ENCODE results near the gene UBASH3B.
"Not testable (repeated sequence)": the region's sequence is repeated elsewhere in the genome, so short reads cannot be mapped to it uniquely, and the experiment has no call there.

The UBASH3B gene

GRCh38 chr11:122723576-122723975 is 68.1 kb downstream of the UBASH3B start:
- no peak overlapping the region for H3K4me3 ChIP-seq (ENCODE audit: low read depth, low read length)
- no peak for TF ChIP-seq CTCF (IDR thresholded peaks at IDR 0.05; ENCODE audit: low read depth, low read length)

DNA sequence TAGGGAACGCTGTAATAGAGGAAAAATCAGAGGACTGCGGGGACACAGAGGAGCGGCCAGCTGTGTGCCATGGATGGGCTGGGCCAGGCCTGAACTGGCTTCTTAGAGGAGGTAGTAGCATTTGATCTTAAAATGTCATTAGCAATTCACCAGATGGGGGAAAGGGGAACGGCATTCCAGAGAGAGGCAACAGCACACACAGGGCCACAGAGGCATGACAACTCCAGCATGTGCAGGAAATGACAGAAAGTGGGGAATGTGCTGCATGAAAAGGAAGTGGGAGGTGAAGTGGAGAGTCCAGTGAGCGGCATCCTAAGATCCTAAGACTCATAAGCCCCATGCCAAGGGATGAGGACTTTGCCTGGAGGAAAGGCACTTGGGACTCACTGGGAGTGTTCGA is 69.0 kb downstream of the UBASH3B start:
- no peak for TF ChIP-seq CTCF (IDR thresholded peaks at IDR 0.05; ENCODE audit: low read depth, low read length)
- no peak overlapping the region for H3K4me3 ChIP-seq (ENCODE audit: low read depth, low read length)

DNA sequence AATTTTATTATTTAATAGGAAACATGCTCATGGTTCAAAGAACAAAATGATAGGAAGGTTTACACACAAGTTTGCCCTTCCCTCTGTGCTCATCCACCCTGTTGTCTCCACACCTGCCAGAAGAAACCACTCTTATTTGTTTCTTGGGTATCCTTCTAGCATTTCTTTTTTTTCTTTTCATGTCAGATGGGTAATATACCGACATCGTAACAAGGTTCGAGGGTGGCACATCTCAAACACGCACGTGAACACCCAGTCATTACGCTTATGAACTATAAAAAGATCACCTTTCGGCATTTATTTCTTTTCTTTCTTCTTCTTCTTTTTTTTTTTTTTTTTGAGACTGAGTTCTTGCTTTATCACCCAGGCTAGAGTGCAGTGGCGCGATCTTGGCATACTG is 70.5 kb downstream of the UBASH3B start:
- no peak for TF ChIP-seq CTCF (IDR thresholded peaks at IDR 0.05; ENCODE audit: low read depth, low read length)
- H3K4me3 ChIP-seq (ENCODE audit: low read depth, low read length) = no peak overlapping the region

DNA sequence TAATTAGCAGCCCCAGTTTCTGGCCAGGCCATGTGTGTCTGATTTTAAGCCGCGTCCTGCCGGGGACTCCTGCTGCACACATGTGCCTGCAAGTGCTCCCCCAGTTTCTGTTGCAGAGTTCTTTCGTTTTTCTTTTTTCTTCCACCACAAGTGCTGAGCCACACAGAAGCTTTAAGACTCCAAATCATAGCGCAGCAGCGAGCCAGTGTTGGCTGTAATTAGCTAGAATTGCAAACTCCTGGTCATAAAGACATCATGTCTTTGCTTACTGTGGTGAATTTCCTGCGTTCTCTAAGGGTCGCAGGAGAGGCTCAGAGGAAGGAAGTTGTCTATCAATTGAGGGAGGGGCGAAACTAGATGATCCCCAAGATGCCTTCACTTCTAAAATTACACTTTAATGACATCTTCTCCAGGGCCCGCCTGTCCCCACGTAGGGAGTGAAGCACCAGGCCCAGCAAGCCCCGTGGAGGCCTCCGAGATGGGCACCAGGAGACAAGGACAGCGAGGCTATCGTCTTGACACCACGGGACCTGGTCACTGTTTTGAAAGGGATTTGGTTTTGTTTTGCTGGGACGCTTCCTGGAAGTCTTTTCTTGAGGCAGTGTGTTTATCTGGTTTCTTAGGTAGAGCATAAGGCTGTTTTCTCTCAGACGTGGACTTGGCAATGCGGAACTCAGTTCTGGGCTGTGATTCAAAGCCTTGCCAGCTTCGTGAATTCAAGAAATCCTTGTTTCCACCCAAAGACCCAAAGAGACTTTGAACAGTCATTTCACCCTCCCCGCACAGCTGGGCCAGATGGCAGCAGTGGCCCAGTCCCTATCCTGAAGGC is 71.8 kb downstream of the UBASH3B start:
- no peak overlapping the region for H3K4me3 ChIP-seq (ENCODE audit: low read depth, low read length)
- TF ChIP-seq CTCF (IDR thresholded peaks at IDR 0.05; ENCODE audit: low read depth, low read length) = no peak

DNA sequence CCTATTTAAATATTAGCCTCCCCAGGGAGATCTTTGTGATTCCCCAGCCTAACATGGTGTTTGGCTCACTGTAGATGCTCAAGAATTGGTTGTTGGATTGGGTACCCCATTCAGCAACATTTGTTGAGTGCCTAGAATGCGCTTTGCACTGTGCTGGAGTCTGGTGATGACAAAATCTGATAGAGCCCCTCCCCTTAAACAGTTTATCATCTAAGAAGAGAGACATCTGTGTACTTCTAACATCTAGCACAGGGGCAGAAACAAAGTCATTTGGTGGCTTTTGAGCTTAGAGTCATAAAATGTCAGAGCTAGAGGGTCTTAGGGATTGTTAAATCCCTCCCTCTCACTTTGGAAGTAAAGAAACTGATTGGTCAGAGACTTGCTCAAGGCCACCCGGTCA is 73.0 kb downstream of the UBASH3B start:
- TF ChIP-seq CTCF (IDR thresholded peaks at IDR 0.05; ENCODE audit: low read depth, low read length) = no peak
- H3K4me3 ChIP-seq (ENCODE audit: low read depth, low read length) = no peak overlapping the region

DNA sequence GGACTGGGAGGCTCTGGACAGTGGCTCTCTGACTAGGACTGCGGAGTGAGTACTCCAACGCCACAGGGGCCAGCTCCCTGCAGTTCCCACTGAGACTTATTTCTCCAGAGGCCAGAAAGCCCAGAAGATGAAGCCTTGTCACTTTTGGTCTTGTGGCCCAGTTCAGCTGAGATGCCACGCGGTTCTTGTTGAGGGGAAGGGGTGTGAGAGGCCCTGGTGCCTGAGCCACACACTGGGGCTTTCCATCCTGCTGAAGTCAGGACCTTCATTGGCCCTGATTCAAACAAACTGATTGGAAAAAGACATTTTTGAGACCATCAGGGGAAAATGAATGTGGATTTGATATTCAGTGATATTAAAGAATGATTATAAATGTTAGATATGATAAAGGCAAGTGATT is 73.6 kb downstream of the UBASH3B start:
- no peak for TF ChIP-seq CTCF (IDR thresholded peaks at IDR 0.05; ENCODE audit: low read depth, low read length)
- no peak overlapping the region for H3K4me3 ChIP-seq (ENCODE audit: low read depth, low read length)

- not testable (repeated sequence) for H3K4me3 ChIP-seq (ENCODE audit: low read depth, low read length)
These were observed 75.2 kb downstream of the UBASH3B start for GRCh38 chr11:122730694-122731093.

DNA sequence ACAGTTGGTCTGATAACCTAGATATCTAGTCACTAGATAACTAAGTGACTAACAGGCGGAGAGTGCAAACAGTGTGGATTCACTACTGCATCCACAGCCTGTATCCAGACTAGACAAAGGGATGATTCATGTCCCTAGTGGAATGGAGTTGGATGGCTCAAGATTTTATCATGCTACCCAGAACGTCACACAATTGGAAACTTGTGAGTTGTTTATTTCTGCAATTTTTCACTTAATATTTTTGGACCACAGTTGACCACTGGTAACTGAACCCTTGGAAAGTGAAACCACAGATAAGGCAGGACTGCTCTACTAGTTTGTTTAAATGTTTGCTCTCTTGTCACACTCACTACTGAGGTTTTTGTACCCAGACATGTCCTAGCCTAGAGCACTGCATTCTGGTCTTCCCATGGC is 76.0 kb downstream of the UBASH3B start:
- no peak for TF ChIP-seq CTCF (IDR thresholded peaks at IDR 0.05; ENCODE audit: low read depth, low read length)
- H3K4me3 ChIP-seq (ENCODE audit: low read depth, low read length) = no peak overlapping the region

All from WI38 (cell line).